Measurements from ENCODE around the gene POLRMT. TPM values are rescaled to one million over a fixed set of nuclear protein-coding genes. Genes with fewer than 3 reads are reported as not detected.

POLRMT gene
- total and polyA plus RNA-seq, 2 experiments from 2014 or later = 98.0 to 148 TPM

GRCh38 chr19:651991-652390, 18.7 kb upstream of the POLRMT start (continued):
- no peak for TF ChIP-seq CREB1 (CRISPR knock-in tag; IDR thresholded peaks at IDR 0.05; ENCODE audit: low read depth)
- TF ChIP-seq STAT1 (IDR thresholded peaks at IDR 0.05; ENCODE audit: unreplicated experiment) = no peak
- TF ChIP-seq ZNF114 (CRISPR knock-in tag; IDR thresholded peaks at IDR 0.05) = no peak

DNA sequence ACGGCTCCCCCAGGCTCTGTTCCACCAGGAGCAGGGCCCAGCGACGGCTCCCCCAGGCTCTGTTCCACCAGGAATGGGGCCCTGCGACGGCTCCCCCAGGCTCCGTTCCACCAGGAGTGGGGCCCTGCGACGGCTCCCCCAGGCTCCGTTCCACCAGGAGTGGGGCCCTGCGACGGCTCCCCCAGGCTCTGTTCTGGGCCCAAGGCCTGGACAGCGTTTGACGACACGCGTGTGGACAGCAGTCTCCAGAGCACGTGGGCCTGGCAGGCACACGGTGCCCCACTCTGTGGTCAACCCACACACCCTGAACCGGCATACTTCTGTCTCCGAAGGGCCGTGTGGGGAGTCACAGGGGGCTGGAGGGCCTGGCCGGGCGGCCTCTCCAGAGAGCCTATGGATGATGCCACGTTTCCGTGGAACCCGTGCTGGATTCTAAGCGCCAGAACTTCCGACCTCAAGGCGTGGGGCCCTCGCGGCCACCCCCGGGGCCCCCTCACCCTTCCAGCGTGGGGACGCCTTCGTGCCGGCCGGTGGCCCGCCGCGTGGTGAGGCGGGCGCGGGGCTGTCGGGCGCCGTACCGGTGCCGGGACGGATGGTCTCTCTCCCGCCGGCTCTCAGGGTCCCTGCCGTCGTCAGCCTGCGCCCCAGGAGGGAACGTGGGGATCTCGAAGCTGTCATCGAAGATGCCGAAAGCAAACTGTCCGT, 17.9 kb upstream of the POLRMT start:
- H3K36me3 ChIP-seq (ENCODE audit: insufficient read depth) = 0 out of 2 replicates have a peak, but pooled peaks cover 5% of the 10 kb centered on the region
- no peak overlapping the region for H3K27ac ChIP-seq (ENCODE audit: low read depth)
- H3K4me3 ChIP-seq = no peak overlapping the region
- Mint-ChIP-seq H3K9me3 (no peaks in the 10 kb centered on the region), H3K4me1 (no peaks in the 10 kb centered on the region; the same call in 2 of the 3 replicates), H3K27me3 (ENCODE audit: insufficient read depth, low read depth, poor library complexity) (peaks cover 7% of the 10 kb centered on the region), H3K36me3 (ENCODE audit: low read depth) (peaks cover 29% of the 10 kb centered on the region), H3K27ac (no peak overlapping the region), H3K4me3 (no peak overlapping the region)
- no peak overlapping the region for H3K4me2 ChIP-seq
- DNase-seq (ENCODE audit: low spot score) (no peak), ATAC-seq (no peak)
- no peaks in the 10 kb centered on the region for H3K27me3 ChIP-seq (ENCODE audit: insufficient read depth)
- H3K4me1 ChIP-seq (ENCODE audit: insufficient read depth) = no peaks in the 10 kb centered on the region
- H3K9me2 ChIP-seq (ENCODE audit: insufficient read depth) = no peaks in the 10 kb centered on the region
- peaks cover 18% of the 10 kb centered on the region for H4K20me1 ChIP-seq (replicated peaks; ENCODE audit: insufficient read depth)
- no peak overlapping the region for H2AFZ ChIP-seq
- peaks cover 3% of the 10 kb centered on the region; the same call in 1 of the 2 replicates for H3F3A ChIP-seq (replicated peaks; ENCODE audit: low read depth)
- TF ChIP-seq ZNF462 (CRISPR knock-in tag; IDR thresholded peaks at IDR 0.05) = no peak
- TF ChIP-seq EZH2phosphoT487 (IDR thresholded peaks at IDR 0.05; ENCODE audit: unreplicated experiment) = no peak
- TF ChIP-seq POLR2AphosphoS5 (IDR thresholded peaks at IDR 0.05; ENCODE audit: low read depth) = no peak
- TF ChIP-seq, protein P1, sequence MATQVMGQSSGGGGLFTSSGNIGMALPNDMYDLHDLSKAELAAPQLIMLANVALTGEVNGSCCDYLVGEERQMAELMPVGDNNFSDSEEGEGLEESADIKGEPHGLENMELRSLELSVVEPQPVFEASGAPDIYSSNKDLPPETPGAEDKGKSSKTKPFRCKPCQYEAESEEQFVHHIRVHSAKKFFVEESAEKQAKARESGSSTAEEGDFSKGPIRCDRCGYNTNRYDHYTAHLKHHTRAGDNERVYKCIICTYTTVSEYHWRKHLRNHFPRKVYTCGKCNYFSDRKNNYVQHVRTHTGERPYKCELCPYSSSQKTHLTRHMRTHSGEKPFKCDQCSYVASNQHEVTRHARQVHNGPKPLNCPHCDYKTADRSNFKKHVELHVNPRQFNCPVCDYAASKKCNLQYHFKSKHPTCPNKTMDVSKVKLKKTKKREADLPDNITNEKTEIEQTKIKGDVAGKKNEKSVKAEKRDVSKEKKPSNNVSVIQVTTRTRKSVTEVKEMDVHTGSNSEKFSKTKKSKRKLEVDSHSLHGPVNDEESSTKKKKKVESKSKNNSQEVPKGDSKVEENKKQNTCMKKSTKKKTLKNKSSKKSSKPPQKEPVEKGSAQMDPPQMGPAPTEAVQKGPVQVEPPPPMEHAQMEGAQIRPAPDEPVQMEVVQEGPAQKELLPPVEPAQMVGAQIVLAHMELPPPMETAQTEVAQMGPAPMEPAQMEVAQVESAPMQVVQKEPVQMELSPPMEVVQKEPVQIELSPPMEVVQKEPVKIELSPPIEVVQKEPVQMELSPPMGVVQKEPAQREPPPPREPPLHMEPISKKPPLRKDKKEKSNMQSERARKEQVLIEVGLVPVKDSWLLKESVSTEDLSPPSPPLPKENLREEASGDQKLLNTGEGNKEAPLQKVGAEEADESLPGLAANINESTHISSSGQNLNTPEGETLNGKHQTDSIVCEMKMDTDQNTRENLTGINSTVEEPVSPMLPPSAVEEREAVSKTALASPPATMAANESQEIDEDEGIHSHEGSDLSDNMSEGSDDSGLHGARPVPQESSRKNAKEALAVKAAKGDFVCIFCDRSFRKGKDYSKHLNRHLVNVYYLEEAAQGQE (IDR thresholded peaks at IDR 0.05; ENCODE audit: unreplicated experiment) = no peak
- no peak for TF ChIP-seq ZNF331 (CRISPR knock-in tag; IDR thresholded peaks at IDR 0.05; ENCODE audit: low read depth)
- no peak for TF ChIP-seq ZNF114 (CRISPR knock-in tag; IDR thresholded peaks at IDR 0.05)
- TF ChIP-seq, protein P2, sequence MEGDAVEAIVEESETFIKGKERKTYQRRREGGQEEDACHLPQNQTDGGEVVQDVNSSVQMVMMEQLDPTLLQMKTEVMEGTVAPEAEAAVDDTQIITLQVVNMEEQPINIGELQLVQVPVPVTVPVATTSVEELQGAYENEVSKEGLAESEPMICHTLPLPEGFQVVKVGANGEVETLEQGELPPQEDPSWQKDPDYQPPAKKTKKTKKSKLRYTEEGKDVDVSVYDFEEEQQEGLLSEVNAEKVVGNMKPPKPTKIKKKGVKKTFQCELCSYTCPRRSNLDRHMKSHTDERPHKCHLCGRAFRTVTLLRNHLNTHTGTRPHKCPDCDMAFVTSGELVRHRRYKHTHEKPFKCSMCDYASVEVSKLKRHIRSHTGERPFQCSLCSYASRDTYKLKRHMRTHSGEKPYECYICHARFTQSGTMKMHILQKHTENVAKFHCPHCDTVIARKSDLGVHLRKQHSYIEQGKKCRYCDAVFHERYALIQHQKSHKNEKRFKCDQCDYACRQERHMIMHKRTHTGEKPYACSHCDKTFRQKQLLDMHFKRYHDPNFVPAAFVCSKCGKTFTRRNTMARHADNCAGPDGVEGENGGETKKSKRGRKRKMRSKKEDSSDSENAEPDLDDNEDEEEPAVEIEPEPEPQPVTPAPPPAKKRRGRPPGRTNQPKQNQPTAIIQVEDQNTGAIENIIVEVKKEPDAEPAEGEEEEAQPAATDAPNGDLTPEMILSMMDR (conservative IDR thresholded peaks at IDR 0.05; ENCODE audit: low read depth in 2 of 2) = no peak
- TF ChIP-seq ETS1 (IDR thresholded peaks at IDR 0.05) = no peak
- TF ChIP-seq EZH2 (IDR thresholded peaks at IDR 0.05; ENCODE audit: low read depth, unreplicated experiment) = no peak
- peaks cover 41% of the 10 kb centered on the region for H3K79me2 ChIP-seq (replicated peaks; ENCODE audit: insufficient read depth)
